WTC11 (cell line): ENCODE measurements around the gene SLC27A4.

ENCODE experiments used
- CBFB ChIP-seq: sonication (generic); formaldehyde crosslinking; IDR thresholded peaks from 2 replicates; pipeline ENCODE4 v1.8.1; 2022; ENCODE audit warnings: mild to moderate bottlenecking, low read depth, missing genetic modification reagents
- KAT7 ChIP-seq: sonication (generic); formaldehyde crosslinking; IDR thresholded peaks from 2 replicates; pipeline ENCODE4 v1.8.1; 2023; ENCODE audit warnings: missing genetic modification reagents, mild to moderate bottlenecking, borderline replicate concordance
- MAX ChIP-seq: sonication (generic); formaldehyde crosslinking; IDR thresholded peaks from 2 replicates; pipeline ENCODE4 v1.8.0; 2022; ENCODE audit warnings: mild to moderate bottlenecking, missing genetic modification reagents
- MXD4 ChIP-seq: fragments of 250-450 bp; sonication (Bioruptor Pico); IDR thresholded peaks from 2 replicates; pipeline ENCODE4 v1.8.0; 2021; ENCODE audit warnings: mild to moderate bottlenecking, moderate library complexity, borderline replicate concordance
- RELA ChIP-seq: sonication (generic); formaldehyde crosslinking; IDR thresholded peaks from 2 replicates; pipeline ENCODE4 v1.8.1; 2022; ENCODE audit warnings: missing genetic modification reagents, mild to moderate bottlenecking, borderline replicate concordance
- TCF7 ChIP-seq: sonication (generic); formaldehyde crosslinking; IDR thresholded peaks from 2 replicates; pipeline ENCODE4 v1.8.0; 2022; ENCODE audit warnings: mild to moderate bottlenecking, low read depth, missing genetic modification reagents, moderate library complexity
- TEAD4 ChIP-seq: sonication (generic); formaldehyde crosslinking; IDR thresholded peaks from 2 replicates; pipeline ENCODE4 v1.8.0; 2022; ENCODE audit warnings: mild to moderate bottlenecking, missing genetic modification reagents
- TP53 ChIP-seq: sonication (generic); formaldehyde crosslinking; IDR thresholded peaks from 2 replicates; pipeline ENCODE4 v1.8.1; 2023; ENCODE audit warnings: mild to moderate bottlenecking, missing genetic modification reagents
- ZNF263 ChIP-seq: sonication (generic); formaldehyde crosslinking; IDR thresholded peaks from 2 replicates; pipeline ENCODE4 v1.8.1; 2022; ENCODE audit warnings: low read depth, mild to moderate bottlenecking, moderate library complexity, missing genetic modification reagents
- TF ChIP-seq, protein P1 (sequence below): fragments of 200-600 bp; IDR thresholded peaks from 2 replicates; pipeline ENCODE4 v1.8.0; 2022; ENCODE audit warnings: antibody characterized with exemption

GRCh38 chr9:128297221-128297773 lies 43.0 kb upstream of the SLC27A4 start:
- no peak for TF ChIP-seq RELA
- no peak for TF ChIP-seq TP53 (CRISPR knock-in tag)
- TF ChIP-seq TEAD4 (CRISPR knock-in tag) = no peak
- TF ChIP-seq, protein P1, sequence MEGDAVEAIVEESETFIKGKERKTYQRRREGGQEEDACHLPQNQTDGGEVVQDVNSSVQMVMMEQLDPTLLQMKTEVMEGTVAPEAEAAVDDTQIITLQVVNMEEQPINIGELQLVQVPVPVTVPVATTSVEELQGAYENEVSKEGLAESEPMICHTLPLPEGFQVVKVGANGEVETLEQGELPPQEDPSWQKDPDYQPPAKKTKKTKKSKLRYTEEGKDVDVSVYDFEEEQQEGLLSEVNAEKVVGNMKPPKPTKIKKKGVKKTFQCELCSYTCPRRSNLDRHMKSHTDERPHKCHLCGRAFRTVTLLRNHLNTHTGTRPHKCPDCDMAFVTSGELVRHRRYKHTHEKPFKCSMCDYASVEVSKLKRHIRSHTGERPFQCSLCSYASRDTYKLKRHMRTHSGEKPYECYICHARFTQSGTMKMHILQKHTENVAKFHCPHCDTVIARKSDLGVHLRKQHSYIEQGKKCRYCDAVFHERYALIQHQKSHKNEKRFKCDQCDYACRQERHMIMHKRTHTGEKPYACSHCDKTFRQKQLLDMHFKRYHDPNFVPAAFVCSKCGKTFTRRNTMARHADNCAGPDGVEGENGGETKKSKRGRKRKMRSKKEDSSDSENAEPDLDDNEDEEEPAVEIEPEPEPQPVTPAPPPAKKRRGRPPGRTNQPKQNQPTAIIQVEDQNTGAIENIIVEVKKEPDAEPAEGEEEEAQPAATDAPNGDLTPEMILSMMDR = no peak
- TF ChIP-seq MXD4 (CRISPR knock-in tag) = no peak
- TF ChIP-seq TCF7 = no peak
- no peak for TF ChIP-seq MAX (CRISPR knock-in tag)
- no peak for TF ChIP-seq CBFB
- no peak for TF ChIP-seq KAT7 (CRISPR knock-in tag)
- no peak for TF ChIP-seq ZNF263 (CRISPR knock-in tag)
